Fibroblast of lung (primary cell): ENCODE measurements around the gene CNRIP1.

Experiments
- CTCF ChIP-seq, 2 donors: IDR thresholded peaks in 1 of 2; conservative IDR thresholded peaks in 1 of 2; 1 replicate in 1 of 2; 2 replicates in 1 of 2; pipeline ENCODE4 v1.5.1; 2011 to 2012; ENCODE audit warnings: low read length in 2 of 2, control low read depth in 1 of 2, inconsistent platforms in 1 of 2, low read depth in 1 of 2, mild to moderate bottlenecking in 1 of 2
- EZH2 ChIP-seq: IDR thresholded peaks from 2 replicates; pipeline ENCODE4 v1.5.1; 2012; ENCODE audit warnings: low read length, control low read depth, mild to moderate bottlenecking; ENCODE audit errors: missing control alignments

- TF ChIP-seq CTCF (conservative IDR thresholded peaks at IDR 0.05 in 1 of 2, IDR thresholded peaks at IDR 0.05 in 1 of 2; ENCODE audit: low read depth in 1 of 2, low read length in 2 of 2) (no peak), EZH2 (no peak)
Observed at GRCh38 chr2:68280348-68280747, 39.4 kb downstream of the CNRIP1 start.
